Measurements from ENCODE around the gene MAD1L1.

Gene MAD1L1

GRCh38 chr7:2249744-2250323 is 17.1 kb upstream of the MAD1L1 start:
- no peak overlapping the region for H3K27ac ChIP-seq (ENCODE audit: extremely low read depth, low read depth, low read length)
- H3K4me3 ChIP-seq (ENCODE audit: low read depth, low read length) = no peak overlapping the region
- ChIA-PET CTCF (interaction anchor here (1.1 to 1.2 kb wide), 2 partner anchors 16 to 95 kb away, joined by 3 read pairs; no protein-coding TSS in a partner anchor), POLR2A (no interaction called here)
- no peaks in the 10 kb centered on the region for H3K9me3 ChIP-seq (ENCODE audit: control insufficient read depth, insufficient read depth, low read depth, low read length)
- TF ChIP-seq ZFP37 (tag by site-specific recombination; IDR thresholded peaks at IDR 0.05) (no peak), GFI1B (tag by site-specific recombination; IDR thresholded peaks at IDR 0.05) (no peak), SETDB1 (IDR thresholded peaks at IDR 0.05; ENCODE audit: insufficient read length, low read length) (no peak), KLF10 (tag by site-specific recombination; IDR thresholded peaks at IDR 0.05) (no peak), ZNF121 (tag by site-specific recombination; IDR thresholded peaks at IDR 0.05) (no peak), ZFP3 (tag by site-specific recombination; IDR thresholded peaks at IDR 0.05; ENCODE audit: low read depth) (no peak), ZNF624 (tag by site-specific recombination; IDR thresholded peaks at IDR 0.05) (no peak)
- peaks cover 0 to 7% of the 10 kb centered on the region in 2 experiments; a peak in 2 of 3 replicates for H3K36me3 ChIP-seq (ENCODE audit: control insufficient read depth in 2 of 2, insufficient read depth in 1 of 2, low read length in 2 of 2)
- H3K4me1 ChIP-seq (ENCODE audit: control insufficient read depth, insufficient read depth, low read length) = no peaks in the 10 kb centered on the region

- POLR2A ChIA-PET = no interaction called here
- H3K36me3 ChIP-seq (ENCODE audit: control insufficient read depth in 2 of 2, insufficient read depth in 1 of 2, low read length in 2 of 2) = peaks cover 0 to 7% of the 10 kb centered on the region in 2 experiments; a peak in 2 of 3 replicates
- no peak for TF ChIP-seq ZBTB48 (tag by site-specific recombination; IDR thresholded peaks at IDR 0.05)
- no peak for TF ChIP-seq ZNF366 (tag by site-specific recombination; conservative IDR thresholded peaks at IDR 0.05)
- no peak for TF ChIP-seq ZSCAN30 (tag by site-specific recombination; IDR thresholded peaks at IDR 0.05)
- TF ChIP-seq ZNF677 (tag by site-specific recombination; IDR thresholded peaks at IDR 0.05) = no peak
- H3K4me1 ChIP-seq (ENCODE audit: control insufficient read depth, insufficient read depth, low read length) = no peaks in the 10 kb centered on the region
- H3K9me3 ChIP-seq (ENCODE audit: control insufficient read depth, insufficient read depth, low read depth, low read length) = no peaks in the 10 kb centered on the region
- CTCF ChIA-PET = interaction anchor here (0.6 to 1.1 kb wide), 4 partner anchors 17 to 115 kb away, joined by 3 to 4 read pairs (median 3); no protein-coding TSS in a partner anchor
- H3K4me3 ChIP-seq (ENCODE audit: low read depth, low read length) = no peak overlapping the region
- H3K27ac ChIP-seq (ENCODE audit: extremely low read depth, low read depth, low read length) = peak overlapping the region; percentile 5; the same call in 1 of the 2 replicates
These were observed 16.4 kb upstream of the MAD1L1 start for GRCh38 chr7:2248984-2249694.

GRCh38 chr7:2247141-2247995 is 14.6 kb upstream of the MAD1L1 start:
- Histone ChIP-seq H3K9me3 (ENCODE audit: control insufficient read depth, insufficient read depth, low read depth, low read length) (no peaks in the 10 kb centered on the region), H3K27ac (ENCODE audit: extremely low read depth, low read depth, low read length) (no peak overlapping the region), H3K4me1 (ENCODE audit: control insufficient read depth, insufficient read depth, low read length) (peaks cover 8% of the 10 kb centered on the region; the same call in 1 of the 2 replicates), H3K4me3 (ENCODE audit: low read depth, low read length) (no peak overlapping the region), H3K36me3 (ENCODE audit: control insufficient read depth in 2 of 2, insufficient read depth in 1 of 2, low read length in 2 of 2) (peaks cover 0 to 7% of the 10 kb centered on the region in 2 experiments; a peak in 2 of 3 replicates)
- POLR2A ChIA-PET = no interaction called here
- CTCF ChIA-PET = interaction anchor here (0.6 to 1.3 kb wide), 10 partner anchors 11 to 466 kb away, joined by 3 to 7 read pairs (median 4); no protein-coding TSS in a partner anchor
- TF ChIP-seq CTCF (tag by site-specific recombination; IDR thresholded peaks at IDR 0.05) (peak; percentile 35; the same call in 1 of the 2 replicates), OVOL3 (tag by site-specific recombination; IDR thresholded peaks at IDR 0.05) (no peak)

All from HEK293 (cell line).